ENCODE measurements around the gene DIP2A. TPM values are rescaled to one million over a fixed set of nuclear protein-coding genes. Genes with fewer than 3 reads are reported as not detected.

DIP2A gene
- total and polyA plus RNA-seq, 2 of the 8 experiments (the other 6 are each of a cell fraction or from before 2014, with no cell fraction given), result 16.0 to 27.1 TPM

DNA sequence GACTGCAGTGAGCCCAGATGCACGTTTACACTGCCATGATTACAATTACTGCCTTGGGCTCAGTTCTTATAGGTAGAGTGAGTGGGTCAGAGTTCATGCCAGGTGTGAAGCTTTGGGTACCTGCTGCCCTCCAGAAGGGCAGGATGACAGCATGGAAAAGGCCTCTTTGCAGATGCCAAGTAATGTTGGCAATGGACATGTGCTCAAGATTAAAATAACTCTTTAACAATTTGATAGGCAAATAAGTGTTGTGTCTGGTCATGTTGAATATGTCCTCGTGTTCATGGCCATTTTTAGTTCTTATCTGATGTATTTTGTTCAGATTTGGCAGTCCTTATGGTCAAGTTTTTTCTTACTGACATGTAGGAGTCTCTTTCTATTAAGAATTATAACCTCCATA, 111.4 kb downstream of the DIP2A start:
- no peak overlapping the region for H3K56ac ChIP-seq (replicated peaks; ENCODE audit: insufficient read length, low read depth, low read length)
- no peak overlapping the region for H3K27ac ChIP-seq (ENCODE audit: low read depth, low read length)
- no peak overlapping the region for H2BK12ac ChIP-seq (ENCODE audit: low read depth, low read length)
- H2AFZ ChIP-seq (ENCODE audit: low read length), result no peak overlapping the region
- H2AK5ac ChIP-seq (ENCODE audit: low read depth, low read length), result no peak overlapping the region
- H3K4me1 ChIP-seq (replicated peaks in 1 of 4; ENCODE audit: control insufficient read depth in 3 of 4, insufficient read depth in 4 of 4, low read length in 3 of 4), result no peaks in the 10 kb centered on the region
- H3K4me3 ChIP-seq (ENCODE audit: extremely low read depth in 1 of 4, insufficient read depth in 2 of 4, low read depth in 3 of 4, low read length in 4 of 4), result no peak overlapping the region
- no peaks in the 10 kb centered on the region for H3K23me2 ChIP-seq (ENCODE audit: low read depth, low read length)
- H4K8ac ChIP-seq (ENCODE audit: extremely low read depth, insufficient read depth, low read length), result no peak overlapping the region
- H3K9ac ChIP-seq (replicated peaks in 1 of 4; ENCODE audit: extremely low read depth in 1 of 4, low read depth in 3 of 4, low read length in 3 of 4), result no peak overlapping the region
- no peak for DNase-seq (ENCODE audit: low read depth in 1 of 2, low spot score in 2 of 2)
- TF ChIP-seq BCL11A (IDR thresholded peaks at IDR 0.05; ENCODE audit: low read depth in 2 of 2, low read length in 2 of 2), result no peak
- no peak for TF ChIP-seq GABPA (IDR thresholded peaks at IDR 0.05; ENCODE audit: borderline replicate concordance, insufficient read depth, low read length)
- TF ChIP-seq CHD2 (IDR thresholded peaks at IDR 0.05; ENCODE audit: low read length), result no peak
- TF ChIP-seq SAP30 (IDR thresholded peaks at IDR 0.05; ENCODE audit: insufficient read depth, insufficient replicate concordance, low read length), result no peak
- no peak for TF ChIP-seq SIX5 (IDR thresholded peaks at IDR 0.05; ENCODE audit: low read depth, low read length)
- TF ChIP-seq EGR1 (IDR thresholded peaks at IDR 0.05; ENCODE audit: borderline replicate concordance, low read depth, low read length), result no peak
- TF ChIP-seq CTBP2 (IDR thresholded peaks at IDR 0.05; ENCODE audit: borderline replicate concordance, insufficient read depth, insufficient read length, low read length), result no peak
- TF ChIP-seq NANOG (IDR thresholded peaks at IDR 0.05; ENCODE audit: insufficient read depth, low read depth, low read length, poor library complexity, severe bottlenecking), result no peak
- no peak for TF ChIP-seq POLR2AphosphoS5 (IDR thresholded peaks at IDR 0.05; ENCODE audit: low read depth, low read length)
- TF ChIP-seq HDAC6 (IDR thresholded peaks at IDR 0.05; ENCODE audit: low read depth, low read length), result no peak
- no peak for TF ChIP-seq RBBP5 (IDR thresholded peaks at IDR 0.05; ENCODE audit: borderline replicate concordance, low read depth, low read length)
- TF ChIP-seq MAFK (IDR thresholded peaks at IDR 0.05; ENCODE audit: low read depth, low read length), result no peak
- TF ChIP-seq RFX5 (IDR thresholded peaks at IDR 0.05; ENCODE audit: borderline replicate concordance, low read depth, low read length), result no peak
- TF ChIP-seq TAF7 (optimal IDR thresholded peaks at IDR 0.05; ENCODE audit: borderline replicate concordance, low read depth, low read length), result no peak
- no peak overlapping the region for H2BK120ac ChIP-seq (replicated peaks; ENCODE audit: low read depth, low read length)
- CTCF ChIA-PET (ENCODE audit: partially characterized antibody), result interaction anchor here (1.2 kb wide), 1 partner anchor 94 kb away, joined by 3 read pairs; no protein-coding TSS in a partner anchor
- 90% methylated on average over 2 of the region's 2 CpGs; no CpG with 5 or more reads in 1 of the 2 experiments for WGBS, 2 experiments (ENCODE audit: extremely low coverage in 1 of 2, insufficient coverage in 1 of 2, insufficient read length in 1 of 2, insufficient replicate concordance in 2 of 2, low coverage in 1 of 2, low lambda C conversion rate in 2 of 2, missing lambda C conversion rate in 1 of 2)
- no peaks in the 10 kb centered on the region for H3K79me2 ChIP-seq (ENCODE audit: control insufficient read depth in 1 of 2, insufficient read depth in 2 of 2, low read length in 2 of 2)
- FAIRE-seq, result no peak
- H3K18ac ChIP-seq (ENCODE audit: extremely low read depth, low read length), result no peak overlapping the region
- no peak overlapping the region for H2BK20ac ChIP-seq (ENCODE audit: low read length)
- H3K4ac ChIP-seq (replicated peaks; ENCODE audit: insufficient read length, low read depth, low read length), result no peak overlapping the region
- no peak overlapping the region for H2BK15ac ChIP-seq (ENCODE audit: low read length)
- H4K91ac ChIP-seq (replicated peaks; ENCODE audit: insufficient read length, low read length), result no peak overlapping the region
- peaks cover 0 to 1% of the 10 kb centered on the region in 2 experiments for H4K20me1 ChIP-seq (replicated peaks in 1 of 2; ENCODE audit: control insufficient read depth in 1 of 2, insufficient read depth in 2 of 2, low read length in 2 of 2)
- POLR2A ChIA-PET (ENCODE audit: partially characterized antibody), result no interaction called here
- no peak overlapping the region for H3K4me2 ChIP-seq (ENCODE audit: insufficient read depth in 1 of 2, low read depth in 2 of 2, low read length in 2 of 2)
- H3K14ac ChIP-seq (ENCODE audit: insufficient read length), result no peak overlapping the region
- no peak overlapping the region for H3K23ac ChIP-seq (ENCODE audit: insufficient read length)
- H3K27me3 ChIP-seq (replicated peaks in 1 of 4; ENCODE audit: control insufficient read depth in 3 of 4, extremely low read depth in 1 of 4, insufficient read depth in 3 of 4, low read length in 3 of 4), result no peaks in the 10 kb centered on the region
- H3K36me3 ChIP-seq (ENCODE audit: control insufficient read depth in 2 of 4, insufficient read depth in 4 of 4, low read length in 3 of 4), result peaks cover 4 to 20% (median 13%) of the 10 kb centered on the region in 4 experiments; a peak in 5 of 8 replicates
- no peak overlapping the region for H4K5ac ChIP-seq (ENCODE audit: insufficient read length, low read depth, low read length)
- no peaks in the 10 kb centered on the region for H3K79me1 ChIP-seq (ENCODE audit: low read depth, low read length)
- H2BK5ac ChIP-seq (ENCODE audit: low read depth, low read length), result no peak overlapping the region
- no peaks in the 10 kb centered on the region for H3K9me3 ChIP-seq (ENCODE audit: insufficient read depth in 2 of 2, low read depth in 1 of 2, low read length in 1 of 2)
